ENCODE data around the gene TMEM19.
A peak's percentile ranks its signal among the peaks of the same experiment; 100 is the strongest.

Gene TMEM19

GRCh38 chr12:71685914-71686657, at the start of gene TMEM19:
Gene TMEM19 (plus strand): TSS chr12:71686082. CDS start chr12:71686681, 599 bp downstream.
- peak; percentile 88 for DNase-seq (ENCODE audit: low spot score)

- DNase-seq (ENCODE audit: low spot score), result peak; percentile 80
These were observed 49.2 kb upstream of the TMEM19 start for GRCh38 chr12:71636704-71637115.

GRCh38 chr12:71638499-71638898, 47.4 kb upstream of the TMEM19 start:
- no peak for DNase-seq (ENCODE audit: low spot score)

DNA sequence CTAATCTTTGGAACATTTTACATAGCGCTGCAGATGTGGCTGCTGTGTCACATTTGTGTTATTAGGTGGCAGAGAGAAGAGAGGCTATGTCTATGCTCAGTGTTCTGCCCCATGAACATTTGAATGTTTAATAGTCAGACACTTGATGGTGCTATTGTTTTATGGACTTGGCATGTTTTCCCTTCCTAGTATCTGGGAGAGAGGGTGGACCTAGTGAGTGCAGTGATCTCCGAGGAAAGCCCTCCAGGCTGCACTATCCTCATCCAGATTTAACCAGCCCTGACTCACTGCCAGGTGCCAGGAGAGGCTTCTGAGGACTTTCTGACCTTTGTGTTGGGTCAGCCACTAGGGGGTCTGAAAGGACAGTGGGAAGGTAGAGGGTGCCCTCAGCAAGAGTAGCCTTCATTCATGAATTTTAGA, 46.5 kb upstream of the TMEM19 start:
- peak; percentile 46 for DNase-seq (ENCODE audit: low spot score)

DNA sequence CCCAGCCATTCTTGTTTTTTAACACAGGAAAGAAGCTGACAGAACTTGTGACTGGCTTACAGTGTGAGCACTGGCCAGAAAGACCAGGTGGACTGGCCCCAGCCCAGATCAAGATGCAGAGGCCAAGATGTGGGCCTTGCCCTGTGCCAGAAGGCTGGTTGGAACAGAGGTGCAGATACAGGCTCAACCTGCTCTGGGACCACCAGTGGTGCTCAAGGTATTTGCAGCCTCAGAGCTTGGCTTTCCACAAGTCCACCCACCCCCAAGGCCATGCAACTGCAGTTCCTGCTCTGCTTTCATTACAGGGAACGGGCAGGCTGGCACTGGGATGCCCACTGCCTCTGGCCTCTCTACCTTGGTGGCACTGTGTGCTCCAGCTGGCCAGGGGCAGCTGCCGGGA, 45.6 kb upstream of the TMEM19 start:
- no peak for DNase-seq (ENCODE audit: low spot score)

DNA sequence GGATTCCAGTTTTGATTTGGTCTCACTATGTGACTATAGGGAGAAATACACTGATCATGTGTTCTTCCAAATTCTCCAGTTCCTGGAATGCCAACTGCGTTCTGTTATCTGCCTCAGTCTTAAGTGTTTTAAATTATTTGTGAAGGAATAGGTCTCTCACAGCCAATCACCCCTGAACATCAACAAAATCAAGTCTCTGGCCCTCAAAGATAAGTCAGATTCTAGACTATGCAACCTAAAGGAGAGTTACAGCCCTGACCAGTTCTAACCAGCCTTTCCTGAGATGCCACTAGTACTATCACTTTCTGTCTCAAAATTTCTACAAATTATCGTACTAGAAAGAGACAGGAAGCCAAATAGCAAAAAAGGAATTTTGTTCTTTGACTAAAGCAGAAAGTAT, 44.5 kb upstream of the TMEM19 start:
- peak; percentile 21 for DNase-seq (ENCODE audit: low spot score)

- no peak for DNase-seq (ENCODE audit: low spot score)
These were observed 43.6 kb upstream of the TMEM19 start for GRCh38 chr12:71642264-71642663.

GRCh38 chr12:71645268-71645667, 40.6 kb upstream of the TMEM19 start:
- no peak for DNase-seq (ENCODE audit: low spot score)

GRCh38 chr12:71646512-71646911, 39.4 kb upstream of the TMEM19 start:
- no peak for DNase-seq (ENCODE audit: low spot score)

- no peak for DNase-seq (ENCODE audit: low spot score)
These were observed 37.3 kb upstream of the TMEM19 start for GRCh38 chr12:71648537-71648936.

GRCh38 chr12:71649401-71649800, 36.5 kb upstream of the TMEM19 start:
- no peak for DNase-seq (ENCODE audit: low spot score)

GRCh38 chr12:71652656-71653055, 33.2 kb upstream of the TMEM19 start:
- DNase-seq (ENCODE audit: low spot score), result no peak

- no peak for DNase-seq (ENCODE audit: low spot score)
These were observed 32.7 kb upstream of the TMEM19 start for GRCh38 chr12:71653137-71653536.

DNA sequence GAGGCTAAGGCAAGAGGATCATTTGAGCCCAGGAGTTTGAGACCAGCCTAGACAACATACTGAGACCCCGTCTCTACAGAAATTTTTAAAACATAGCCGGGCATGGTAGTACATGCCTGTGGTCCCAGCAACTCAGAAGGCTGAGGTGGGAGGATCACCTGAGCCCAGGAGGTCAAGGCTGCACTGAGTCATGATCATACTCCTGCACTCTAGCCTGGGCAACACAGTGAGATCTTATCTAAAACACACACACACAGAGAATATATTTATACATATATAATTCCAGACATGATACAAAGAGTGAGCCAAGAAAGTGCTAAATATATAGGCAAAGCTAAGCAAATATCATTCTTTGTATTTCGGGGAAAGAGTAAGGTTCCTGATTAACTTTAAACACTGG, 31.7 kb upstream of the TMEM19 start:
- DNase-seq (ENCODE audit: low spot score), result no peak

DNA sequence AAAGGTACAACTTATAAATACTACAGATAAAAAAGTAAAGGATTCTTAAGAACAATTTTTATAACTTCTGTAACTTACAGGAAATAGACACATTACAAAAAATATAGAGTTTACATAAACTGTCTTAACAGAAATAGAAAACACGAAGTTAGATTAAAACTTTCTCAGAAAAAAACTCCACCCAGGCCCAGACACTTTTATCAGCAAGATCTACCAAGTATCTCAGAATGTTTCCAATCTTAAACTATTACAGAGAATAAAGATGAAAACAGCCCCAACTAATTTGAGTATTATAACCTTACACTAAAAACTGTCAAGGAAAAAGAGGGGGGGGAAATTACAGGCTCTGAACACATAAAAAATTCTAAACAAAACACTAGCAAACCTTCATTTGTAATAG, 30.4 kb upstream of the TMEM19 start:
- DNase-seq (ENCODE audit: low spot score), result no peak

GRCh38 chr12:71655907-71656306, 30.0 kb upstream of the TMEM19 start:
- DNase-seq (ENCODE audit: low spot score), result no peak

- DNase-seq (ENCODE audit: low spot score), result no peak
These were observed 29.1 kb upstream of the TMEM19 start for GRCh38 chr12:71656740-71657139.

DNA sequence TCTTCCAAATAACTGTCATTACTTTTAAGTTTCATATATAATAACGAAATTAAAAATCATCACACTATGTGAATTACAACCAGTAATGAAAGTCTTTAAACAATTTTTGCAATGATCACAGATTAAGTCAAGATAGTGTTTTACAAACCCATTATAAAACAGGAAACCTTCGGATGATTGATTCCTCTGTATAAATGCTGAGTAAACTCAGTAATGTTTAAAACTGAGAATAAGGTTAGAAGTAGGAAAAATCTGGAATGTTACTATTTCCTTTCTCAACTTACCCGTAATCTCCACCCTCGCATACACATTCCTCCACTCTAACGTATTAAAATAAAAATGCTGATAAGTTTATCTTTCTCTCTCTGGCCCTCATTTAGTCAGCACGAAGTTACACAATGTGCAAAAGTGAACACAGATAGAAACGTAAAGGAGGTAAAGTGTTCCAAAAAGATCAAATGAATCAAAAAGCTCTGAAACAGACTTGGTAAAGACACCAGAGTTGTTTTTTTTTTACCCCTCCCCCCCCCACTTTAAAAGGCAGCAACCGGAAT, 23.8 kb upstream of the TMEM19 start:
- peak; percentile 52 for DNase-seq (ENCODE audit: low spot score)

- peak; percentile 83 for DNase-seq (ENCODE audit: low spot score)
These were observed 22.9 kb upstream of the TMEM19 start for GRCh38 chr12:71662849-71663560.

DNA sequence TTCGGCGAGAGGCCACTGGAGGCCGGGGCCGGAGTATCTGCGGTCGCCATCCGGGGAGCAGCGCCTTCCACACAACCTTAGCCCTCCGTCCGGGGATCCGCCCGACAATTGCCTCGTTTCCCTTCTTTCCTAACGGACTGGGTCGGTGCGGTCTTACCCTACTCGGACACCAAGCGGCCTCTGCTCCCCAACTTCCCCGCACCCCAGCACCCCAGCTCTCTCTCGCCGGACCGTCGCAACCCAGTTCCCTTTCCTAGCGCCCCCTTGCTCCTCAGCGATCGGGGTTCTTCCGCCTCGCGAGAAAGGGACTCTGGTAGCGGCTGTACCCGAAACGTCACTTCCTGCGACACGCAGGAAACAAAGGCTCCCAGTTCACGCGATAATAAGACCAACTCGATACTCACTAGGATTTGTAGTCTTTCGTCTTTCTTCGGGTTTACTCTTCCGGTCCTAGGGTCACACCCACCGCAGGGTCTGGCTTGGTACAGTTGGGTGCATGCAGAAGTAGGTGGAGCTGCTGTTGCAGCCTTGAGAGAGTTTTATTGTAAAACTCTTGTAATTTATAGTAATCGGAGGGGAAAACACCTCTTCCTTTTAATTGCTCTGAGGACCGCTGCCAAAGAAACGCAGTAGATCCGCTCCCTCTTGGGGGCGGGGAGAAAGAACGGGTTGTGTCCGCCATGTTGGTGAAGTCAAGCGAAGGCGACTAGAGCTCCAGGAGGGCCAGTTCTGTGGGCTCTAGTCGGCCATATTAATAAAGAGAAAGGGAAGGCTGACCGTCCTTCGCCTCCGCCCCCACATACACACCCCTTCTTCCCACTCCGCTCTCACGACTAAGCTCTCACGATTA, 22.1 kb upstream of the TMEM19 start, which contains the start of the genes THAP2 and ZFC3H1:
Gene THAP2, plus strand, starts transcription at position 741 of the 850 bp plus-strand sequence. CDS start 209 bp downstream, outside the sequence.
Gene ZFC3H1, minus strand, starts transcription at position 288 of the 850 bp plus-strand sequence. Its CDS starts 238 bp downstream, at position 50.
- peak; percentile 97 for DNase-seq (ENCODE audit: low spot score)

- DNase-seq (ENCODE audit: low spot score), result no peak
These were observed 21.3 kb upstream of the TMEM19 start for GRCh38 chr12:71664411-71665089.
